Activated CD8-positive, alpha-beta memory T cell treated with anti-CD3 and anti-CD28 coated beads, Interleukin-2, amount 50 U/mL, for 48 hours (primary cell): ENCODE data around the gene PARP3.

Experiments
- DNase-seq: peaks from one replicate; pipeline ENCODE4 v3.0.0-alpha.2; 2020

The PARP3 gene

DNA sequence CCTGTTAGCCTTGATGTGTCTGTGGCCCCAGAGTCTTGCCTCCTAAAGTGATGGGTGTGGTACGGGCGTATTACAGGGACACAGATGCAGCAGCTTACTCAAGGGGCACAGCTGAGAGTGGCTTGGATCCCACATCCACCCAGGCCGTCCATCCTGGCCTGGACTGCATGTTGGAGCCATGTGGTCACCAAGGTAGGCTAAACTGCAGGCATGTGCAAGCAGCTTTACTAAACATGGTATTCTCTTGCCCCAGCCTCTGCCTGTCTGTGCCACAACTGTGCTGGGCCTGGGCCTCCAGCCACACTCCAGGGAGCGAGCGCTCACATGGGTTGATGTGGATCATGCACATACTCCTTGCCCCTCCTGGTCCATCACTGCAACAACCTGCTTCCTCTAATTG lies 7.0 kb downstream of the PARP3 start:
- DNase-seq = no peak

DNA sequence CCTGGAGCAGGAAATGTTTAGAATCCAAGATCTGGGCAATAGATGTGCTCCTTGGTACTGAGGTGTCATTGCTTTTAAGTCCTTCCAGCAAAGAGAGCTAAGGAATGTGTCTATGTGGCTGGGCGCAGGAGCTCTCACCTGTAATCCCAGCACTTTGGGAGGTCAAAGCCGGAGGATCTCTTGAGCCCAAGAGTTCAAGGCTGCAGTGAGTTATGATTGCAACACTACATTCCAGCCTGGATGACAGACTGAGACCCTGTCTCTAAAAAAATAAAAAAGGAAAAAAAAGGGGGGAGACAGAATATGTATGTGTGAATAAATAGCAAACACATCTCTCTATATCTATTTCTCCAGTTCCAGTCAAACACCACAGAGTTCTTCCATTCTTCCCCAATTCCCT lies 8.7 kb downstream of the PARP3 start:
- DNase-seq = no peak

DNA sequence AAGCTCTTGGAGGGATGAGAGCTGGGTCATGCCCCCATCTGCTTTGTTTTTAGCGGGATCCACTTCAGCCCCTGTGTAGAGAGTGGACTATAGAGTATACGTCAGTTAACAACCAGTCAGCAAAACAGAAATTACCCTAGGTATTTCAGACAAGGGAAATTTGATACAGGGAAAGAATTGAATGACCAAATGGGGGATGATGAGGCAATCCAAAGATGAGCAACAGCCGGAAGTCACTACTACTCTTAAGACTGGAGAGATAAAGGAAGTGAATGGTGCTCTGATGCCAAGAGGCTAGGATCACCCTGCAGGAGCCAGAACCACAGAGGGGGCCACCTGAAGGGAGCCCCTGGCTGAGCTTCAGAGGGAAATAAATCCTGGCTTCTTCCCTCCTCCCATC lies 11.3 kb downstream of the PARP3 start:
- no peak for DNase-seq

DNA sequence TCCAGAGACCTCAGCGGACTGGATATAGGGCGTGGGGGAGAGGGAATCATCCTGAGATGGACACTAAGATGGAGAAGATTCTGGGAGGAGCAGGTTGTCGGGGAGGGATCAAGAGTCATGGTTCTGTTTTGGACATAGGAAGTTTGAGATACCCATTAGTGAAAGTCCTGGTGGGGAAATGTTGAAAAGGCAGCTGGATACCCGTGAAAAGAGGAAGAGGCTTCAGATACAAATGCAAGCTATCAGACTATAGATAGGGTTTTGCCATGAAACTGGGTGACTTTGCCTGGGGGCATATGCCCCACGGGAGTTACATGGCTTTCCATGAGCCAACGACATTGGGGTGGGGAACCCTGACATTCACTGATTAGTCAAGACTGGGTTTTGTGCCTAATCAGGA lies 11.9 kb downstream of the PARP3 start:
- no peak for DNase-seq

DNA sequence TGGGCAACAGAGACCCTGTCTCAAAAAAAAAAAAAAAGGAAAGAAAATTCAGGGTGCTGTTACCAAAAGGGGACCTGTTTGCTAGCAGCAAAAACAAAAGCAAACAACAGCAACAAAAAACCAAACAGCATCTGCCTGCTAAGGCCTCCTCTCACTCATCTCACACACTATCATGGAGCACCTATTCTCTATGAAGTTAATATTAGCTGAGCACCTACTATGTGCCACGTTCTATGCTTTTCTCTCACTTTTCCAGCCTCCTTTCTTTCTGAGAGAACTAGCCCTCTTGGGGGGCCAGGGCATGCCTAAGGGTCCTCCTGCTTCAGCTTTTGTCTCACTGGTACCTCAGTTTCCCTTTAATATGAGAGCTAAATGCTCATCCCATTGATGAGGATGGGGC lies 12.6 kb downstream of the PARP3 start:
- DNase-seq = no peak

DNA sequence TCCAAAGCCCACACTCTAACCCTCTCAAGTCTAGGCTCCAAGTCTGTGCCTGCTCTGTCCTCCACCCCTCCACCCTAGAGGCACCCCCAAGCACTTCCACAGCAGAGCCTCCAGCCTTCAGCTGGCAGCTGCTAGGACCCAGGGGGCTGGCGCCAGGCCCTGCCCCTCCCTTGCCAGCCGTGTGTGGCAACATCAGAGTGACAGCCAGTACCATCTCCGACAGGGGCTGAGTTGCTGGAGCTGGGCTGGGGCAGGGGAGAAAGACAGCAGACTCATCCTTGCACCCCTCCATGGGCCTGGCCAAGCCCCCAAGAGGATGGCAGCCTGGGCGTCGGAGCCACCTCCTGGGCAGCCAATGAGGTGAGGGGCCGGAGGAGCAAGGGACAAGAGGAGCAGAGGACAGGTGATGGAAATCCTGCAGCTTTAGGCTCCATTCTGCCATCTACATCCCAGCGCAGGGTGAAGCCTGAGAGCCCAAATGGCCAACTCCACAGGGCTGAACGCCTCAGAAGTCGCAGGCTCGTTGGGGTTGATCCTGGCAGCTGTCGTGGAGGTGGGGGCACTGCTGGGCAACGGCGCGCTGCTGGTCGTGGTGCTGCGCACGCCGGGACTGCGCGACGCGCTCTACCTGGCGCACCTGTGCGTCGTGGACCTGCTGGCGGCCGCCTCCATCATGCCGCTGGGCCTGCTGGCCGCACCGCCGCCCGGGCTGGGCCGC lies 13.2 kb downstream of the PARP3 start, which contains the start of gene GPR62:
TSS of gene GPR62 (plus strand) at position 207 of the 718 bp plus-strand sequence. CDS start at position 479, 272 bp downstream.
- DNase-seq = no peak

DNA sequence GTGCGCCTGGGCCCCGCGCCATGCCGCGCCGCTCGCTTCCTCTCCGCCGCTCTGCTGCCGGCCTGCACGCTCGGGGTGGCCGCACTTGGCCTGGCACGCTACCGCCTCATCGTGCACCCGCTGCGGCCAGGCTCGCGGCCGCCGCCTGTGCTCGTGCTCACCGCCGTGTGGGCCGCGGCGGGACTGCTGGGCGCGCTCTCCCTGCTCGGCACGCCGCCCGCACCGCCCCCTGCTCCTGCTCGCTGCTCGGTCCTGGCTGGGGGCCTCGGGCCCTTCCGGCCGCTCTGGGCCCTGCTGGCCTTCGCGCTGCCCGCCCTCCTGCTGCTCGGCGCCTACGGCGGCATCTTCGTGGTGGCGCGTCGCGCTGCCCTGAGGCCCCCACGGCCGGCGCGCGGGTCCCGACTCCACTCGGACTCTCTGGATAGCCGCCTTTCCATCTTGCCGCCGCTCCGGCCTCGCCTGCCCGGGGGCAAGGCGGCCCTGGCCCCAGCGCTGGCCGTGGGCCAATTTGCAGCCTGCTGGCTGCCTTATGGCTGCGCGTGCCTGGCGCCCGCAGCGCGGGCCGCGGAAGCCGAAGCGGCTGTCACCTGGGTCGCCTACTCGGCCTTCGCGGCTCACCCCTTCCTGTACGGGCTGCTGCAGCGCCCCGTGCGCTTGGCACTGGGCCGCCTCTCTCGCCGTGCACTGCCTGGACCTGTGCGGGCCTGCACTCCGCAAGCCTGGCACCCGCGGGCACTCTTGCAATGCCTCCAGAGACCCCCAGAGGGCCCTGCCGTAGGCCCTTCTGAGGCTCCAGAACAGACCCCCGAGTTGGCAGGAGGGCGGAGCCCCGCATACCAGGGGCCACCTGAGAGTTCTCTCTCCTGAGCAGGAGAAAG lies 14.0 kb downstream of the PARP3 start:
- peak; percentile 76 for DNase-seq

DNA sequence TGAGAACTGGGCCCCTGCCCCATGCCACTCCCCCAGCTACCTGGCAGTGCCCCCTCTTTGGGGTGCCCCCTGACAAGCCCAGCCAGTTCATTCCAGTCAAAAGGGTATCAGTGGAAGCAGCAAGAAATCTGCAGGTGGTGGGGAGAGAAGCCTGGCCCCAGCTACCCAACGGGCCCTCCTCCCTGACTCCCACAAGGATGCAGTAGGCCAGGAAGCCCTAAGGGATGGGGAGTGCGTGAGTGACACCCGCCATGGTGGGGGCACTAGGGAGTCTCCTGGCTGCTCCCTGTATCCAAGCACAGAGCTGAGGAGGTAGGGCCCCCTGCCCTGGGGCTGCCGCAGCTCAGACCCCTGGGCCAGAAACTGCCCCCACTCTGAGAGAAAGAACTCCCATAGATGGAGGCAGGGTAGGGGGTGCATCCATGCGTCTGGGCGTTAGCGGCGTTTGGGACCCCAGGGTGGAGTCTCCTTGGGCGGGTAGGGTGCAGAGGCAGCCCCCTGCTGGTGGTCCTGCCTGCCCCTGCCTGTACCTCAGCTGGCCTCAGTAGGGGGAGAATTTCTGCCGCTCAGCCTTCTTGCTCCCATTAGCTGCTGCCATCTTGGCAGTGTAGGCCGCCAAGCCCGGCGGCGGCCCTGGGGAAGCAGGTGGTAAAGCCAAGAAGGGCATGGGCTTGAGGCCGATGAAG lies 15.5 kb downstream of the PARP3 start:
- no peak for DNase-seq

DNA sequence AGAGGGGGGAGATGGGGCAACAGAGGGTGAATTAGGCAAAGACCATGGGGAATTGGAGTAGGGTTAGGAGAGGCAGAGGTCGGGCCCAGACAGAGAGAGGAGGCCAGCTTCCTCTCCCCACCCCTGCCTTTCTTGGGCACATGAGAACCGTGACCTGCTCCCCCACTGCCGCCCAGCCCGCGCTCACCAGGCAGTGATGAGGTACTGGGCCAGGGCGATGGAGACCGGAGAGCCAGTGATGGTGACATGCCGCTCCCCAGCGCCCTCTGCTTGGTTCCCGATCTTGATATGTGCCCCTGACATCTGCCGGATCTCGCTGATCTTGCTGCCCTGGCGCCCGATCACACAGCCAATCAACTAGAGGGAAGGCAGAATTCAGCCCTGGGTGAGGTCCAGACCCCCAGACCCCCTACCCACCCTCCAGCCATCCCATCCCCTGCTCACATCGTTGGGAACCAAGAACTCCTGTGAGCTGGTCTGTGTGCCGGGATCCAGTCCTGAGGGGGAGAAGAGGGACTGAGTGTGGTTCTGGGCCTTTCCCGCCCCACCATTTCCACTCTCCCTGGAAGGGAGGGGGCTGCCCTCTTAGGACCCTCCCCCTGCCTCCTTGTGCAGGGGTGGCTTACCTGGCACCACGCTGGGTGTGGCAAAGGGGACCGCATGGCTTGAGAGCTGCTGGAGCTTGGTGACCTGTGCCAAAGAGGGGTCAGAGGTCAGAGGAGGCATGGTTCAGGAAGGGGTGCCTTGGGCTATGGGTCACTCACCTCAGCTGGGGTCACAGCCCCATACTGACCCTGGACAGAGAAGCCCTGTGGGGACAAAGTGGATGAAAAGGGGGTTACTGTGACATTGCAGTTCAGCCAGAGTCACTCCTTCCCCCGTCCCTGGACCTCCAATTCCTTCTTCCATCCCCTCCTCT lies 16.7 kb downstream of the PARP3 start:
- no peak for DNase-seq

DNA sequence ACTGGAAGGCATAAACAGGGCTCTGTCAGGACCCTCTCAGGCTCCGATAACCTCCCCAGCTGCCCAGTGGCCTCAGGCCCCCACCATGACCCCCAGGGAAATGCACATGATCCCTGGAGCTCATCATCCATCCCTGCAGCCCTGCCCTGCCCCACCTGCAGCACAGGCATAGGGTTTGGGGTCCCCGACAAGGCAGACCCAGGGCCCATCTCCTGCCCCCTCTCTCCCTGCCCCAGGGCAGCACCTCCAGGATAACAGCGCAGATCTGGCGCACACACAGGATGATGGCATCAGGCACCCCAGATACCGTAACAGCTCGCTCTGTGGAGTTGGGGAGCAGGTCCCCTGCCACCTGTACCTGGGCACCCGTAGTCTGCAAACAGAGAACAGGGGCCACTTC lies 17.5 kb downstream of the PARP3 start:
- DNase-seq = no peak

DNA sequence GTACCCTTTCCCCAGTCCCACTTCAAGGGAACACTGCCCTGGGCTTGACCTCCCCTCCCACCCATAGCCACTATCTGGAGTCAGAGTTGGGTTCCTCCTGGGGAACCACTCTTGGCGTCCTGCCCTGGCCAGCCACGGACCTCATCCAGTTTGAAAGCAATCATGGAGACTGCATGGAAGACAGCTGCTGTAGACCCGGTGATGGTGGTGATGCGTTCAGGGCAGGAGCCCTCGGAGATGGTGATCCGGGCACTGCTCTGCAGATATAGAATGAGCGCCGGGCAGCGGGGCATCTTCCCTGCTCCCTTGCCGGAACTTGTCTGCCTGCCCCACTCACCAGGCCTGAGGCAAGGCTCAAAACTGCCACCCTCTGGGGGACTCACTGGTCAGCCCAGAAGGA lies 18.2 kb downstream of the PARP3 start:
- DNase-seq = no peak

DNA sequence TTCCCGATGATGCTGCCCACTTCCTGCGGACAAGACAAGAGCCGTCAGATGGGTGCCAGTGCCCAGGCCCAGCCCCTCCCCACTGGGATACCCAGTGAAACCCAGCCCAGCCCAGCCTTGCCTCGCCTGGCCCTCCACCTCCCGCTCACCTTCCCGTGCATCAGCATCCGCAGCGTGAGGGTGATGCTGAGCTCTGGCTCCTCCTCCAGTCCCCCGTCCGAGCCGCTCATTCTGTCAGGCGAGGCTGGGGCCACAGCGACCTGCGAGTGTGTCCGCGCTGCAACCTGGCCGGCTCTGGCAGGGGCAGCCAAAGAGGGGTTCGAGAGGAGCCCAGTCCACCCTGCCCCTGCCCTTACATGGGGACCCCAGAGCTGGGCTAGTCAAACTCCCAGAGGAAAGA lies 18.8 kb downstream of the PARP3 start:
- no peak for DNase-seq

DNA sequence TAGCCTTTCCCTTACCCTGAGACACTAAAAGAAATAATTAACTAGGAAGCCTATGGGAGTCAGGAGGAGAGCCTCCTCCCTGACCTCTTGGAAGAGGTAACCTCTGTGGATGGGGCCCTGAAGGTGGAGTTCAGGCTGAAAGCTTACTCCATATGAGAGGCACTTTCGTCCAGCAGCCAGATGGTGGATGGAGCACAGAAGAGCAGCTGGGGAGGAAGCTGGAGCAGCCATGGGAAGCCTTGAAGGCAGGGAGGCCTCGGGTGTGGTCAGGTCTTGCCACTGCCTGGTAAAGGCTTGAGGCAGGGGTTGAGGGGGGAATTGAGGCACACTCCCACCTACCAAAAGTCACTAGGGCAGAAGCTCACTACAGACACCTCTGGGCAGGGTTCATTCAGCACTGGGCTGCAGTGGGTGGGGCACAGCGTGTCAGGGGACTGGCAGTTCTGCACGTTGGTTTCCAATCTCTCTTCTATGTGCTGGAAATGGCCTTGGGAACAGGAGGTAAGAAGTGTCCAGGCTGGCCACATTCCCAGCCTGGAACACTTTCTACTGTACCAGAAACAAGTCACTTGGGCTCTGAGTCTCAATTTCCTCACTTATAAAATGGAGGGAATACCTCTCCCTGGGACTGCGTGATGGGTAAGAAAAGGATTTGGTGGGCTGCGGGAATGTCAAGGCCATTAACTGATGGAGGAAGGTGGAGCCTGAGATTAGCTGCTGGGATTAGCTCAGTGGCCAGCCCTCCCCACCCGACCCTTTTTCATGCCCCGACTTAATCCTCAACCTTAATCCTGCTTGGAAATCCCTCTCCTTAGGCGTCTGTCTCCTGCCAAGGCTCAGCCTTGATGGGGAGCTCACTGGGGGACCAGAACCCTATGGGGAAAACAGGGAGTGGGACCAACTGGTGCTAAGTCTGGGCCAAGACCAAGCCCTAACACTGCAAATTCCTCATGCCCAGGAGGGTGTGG lies 19.7 kb downstream of the PARP3 start:
- DNase-seq = no peak

DNA sequence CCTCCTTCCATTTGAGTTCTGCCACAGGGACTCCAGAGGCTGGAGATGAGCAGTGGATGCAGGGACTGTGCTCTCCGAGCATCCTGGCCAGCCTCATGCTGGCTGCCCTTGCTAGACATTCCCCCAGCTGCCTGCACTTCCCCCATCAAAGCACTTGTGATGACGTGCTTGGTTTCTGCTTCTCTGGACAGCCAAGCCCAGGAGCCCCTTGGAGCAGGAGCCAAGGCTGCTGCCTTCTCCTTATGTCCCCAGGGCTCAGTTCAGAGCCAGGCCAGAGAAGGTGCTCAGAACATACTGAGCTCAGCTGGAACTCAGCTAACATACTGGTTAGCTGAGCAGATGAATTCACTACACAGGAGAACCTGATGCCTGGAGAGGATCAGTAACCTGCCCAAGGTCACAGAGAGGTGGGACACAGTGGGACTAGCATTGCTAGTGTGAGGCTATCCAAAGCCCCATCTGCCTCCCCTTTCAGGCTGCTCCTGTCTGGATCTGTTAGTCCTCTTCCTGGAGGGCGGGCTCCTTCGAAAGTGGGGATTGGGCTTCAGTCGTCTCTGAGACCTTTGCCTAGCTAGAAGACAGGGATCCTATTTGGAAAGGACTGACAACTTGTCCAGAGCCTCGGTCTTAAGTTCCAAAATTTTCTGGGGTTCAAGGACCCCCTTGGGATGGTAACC lies 20.8 kb downstream of the PARP3 start:
- DNase-seq = no peak

DNA sequence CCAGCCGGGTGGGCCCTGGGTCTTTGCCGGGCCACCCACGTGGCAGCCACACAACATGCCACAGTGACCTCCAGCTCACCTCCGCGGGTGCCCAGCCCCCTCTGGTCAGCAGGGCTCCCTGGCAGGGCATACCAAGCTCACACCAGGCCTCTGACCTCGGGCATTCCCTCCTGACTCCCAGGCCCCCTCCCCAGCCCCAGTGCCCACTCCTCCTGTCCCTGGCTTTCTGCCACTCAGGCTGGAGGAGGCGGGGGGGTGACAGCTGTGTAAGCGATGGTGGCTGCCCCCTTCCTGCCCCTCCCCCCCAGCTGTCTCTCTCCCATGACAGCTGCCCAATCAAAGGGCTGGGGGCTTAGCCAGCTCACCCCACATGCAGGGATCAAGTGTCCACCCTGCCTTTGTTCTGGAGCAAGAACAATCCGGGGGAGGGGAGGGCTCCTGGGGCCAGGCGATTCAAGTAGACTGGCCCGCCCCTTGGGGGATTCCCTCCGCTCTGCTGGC lies 21.8 kb downstream of the PARP3 start:
- DNase-seq = no peak

DNA sequence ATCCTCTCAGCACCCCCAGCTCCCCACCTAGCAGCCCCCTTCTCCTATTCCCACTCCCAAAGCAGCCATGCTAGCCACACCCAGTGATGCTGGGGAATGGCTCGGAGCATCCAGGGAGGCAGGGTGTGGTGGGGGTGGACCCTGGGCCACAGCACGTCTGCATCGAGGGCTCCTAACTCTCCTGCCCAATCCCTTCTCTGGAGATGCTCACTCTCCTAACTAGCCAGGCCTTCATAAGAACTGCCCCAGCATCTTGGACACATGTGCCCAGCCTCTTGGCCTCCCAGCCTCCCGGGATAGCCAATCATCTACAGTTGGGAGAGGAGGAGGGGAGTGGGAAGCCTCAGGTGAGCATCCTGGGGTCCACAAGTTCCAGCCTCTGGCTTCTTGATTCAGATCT lies 22.4 kb downstream of the PARP3 start:
- DNase-seq = no peak

DNA sequence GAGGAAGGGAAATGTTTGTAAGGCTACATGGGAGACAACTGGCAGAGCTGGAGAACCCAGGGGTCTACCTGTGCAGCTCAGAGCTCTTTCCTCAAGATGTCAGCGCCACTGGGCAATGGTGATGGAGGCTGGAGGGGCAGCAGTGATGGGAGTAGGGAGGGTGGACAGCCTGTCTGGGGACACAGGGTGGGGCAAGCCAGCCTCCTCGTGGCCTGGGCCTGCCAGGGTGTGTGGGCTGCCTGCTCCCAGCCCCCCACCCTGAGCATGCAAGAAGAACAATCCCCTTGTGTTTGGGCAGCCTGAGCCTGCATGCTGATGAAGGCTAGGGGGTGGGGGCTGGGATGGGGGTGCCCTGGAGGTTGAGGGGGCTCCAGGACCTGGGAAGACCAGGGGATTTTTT lies 23.9 kb downstream of the PARP3 start:
- no peak for DNase-seq

DNA sequence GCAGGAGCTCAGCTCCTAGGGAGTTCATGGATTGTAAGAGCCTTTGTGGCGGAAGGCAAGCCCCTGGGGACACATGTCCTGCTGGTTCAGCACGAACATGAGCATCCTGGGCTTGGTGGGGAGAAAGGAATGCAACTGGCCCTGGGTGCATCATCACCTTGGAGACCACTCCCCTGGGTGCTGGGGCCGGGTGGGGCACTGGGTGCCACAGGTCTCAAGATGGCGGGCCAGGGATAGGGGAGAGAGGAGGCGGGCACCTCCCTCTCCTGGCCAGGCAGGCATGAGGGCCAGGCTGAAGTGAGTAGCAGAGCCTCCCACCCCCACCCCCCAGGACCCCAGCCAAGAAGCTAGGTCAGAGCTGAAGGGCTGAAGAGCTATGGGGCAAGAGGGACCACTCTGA lies 24.3 kb downstream of the PARP3 start:
- no peak for DNase-seq

DNA sequence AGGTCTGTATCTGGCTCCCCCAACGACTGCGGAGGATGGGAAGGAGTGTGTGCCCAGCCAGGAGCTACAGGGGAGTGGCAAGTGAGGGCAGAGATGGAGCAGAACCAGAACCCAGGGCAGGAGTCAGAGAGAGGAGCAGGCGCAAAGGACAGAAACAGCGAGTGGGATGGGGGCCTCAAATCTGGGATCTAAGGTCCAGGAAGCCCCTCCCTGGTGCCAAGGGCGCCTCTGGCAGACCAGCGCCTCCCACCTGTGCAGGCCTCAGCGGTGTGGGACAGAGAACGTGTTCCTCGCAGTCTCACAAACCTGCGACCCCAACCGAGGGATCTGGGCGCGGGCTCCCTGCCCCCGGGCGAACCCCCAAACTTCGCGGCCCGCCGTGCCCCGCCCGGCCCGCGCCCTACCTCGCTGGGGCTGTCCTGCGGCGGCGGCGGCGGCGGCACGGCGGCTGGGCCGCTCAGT lies 24.8 kb downstream of the PARP3 start:
- no peak for DNase-seq

DNA sequence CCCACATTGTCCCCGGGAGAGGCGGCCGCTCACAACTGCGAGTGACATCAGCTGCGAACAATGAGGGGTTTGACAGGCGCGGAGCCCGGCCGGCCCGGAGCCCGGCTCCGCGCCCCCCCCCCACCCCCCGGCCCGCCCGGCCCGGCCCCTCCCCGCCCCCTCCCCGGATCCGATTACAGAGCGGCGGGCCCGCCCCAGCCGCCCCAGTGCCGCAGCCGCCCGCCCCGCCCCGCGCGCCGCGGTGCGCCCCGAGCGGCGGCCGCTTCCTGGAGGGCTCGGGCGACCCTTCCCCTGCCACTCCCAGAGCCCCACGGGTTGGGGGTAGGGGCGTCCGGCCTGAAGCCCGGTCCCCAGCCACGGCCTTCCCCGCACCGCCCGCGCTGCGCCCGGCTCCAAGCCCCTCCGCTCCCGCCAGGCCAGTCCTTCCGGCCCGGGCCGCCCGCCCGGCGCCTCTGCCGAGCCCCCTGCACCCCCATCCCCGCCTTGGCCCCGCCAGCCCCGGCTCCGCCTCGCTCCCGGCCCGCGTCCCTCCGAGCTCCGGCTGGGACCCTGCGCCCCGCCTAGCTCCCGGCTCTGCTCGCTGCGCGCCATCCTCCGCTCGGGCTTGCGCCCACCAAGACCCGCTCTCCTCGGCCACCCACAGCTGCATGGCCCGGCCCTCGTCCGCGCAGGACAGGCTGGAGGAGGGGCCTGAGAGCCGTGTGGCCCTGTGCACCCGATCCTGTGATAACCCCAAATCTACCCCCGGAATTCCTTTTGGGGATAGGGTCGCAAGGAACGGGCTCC lies 25.4 kb downstream of the PARP3 start, which contains the start of gene PCBP4:
TSS of gene PCBP4 (minus strand) at position 71 of the 786 bp plus-strand sequence. CDS start 6,214 bp downstream, outside the sequence.
- DNase-seq = no peak
